Transverse colon (tissue), 4 donors: ENCODE measurements around the gene SCAF8. TPM values are rescaled to one million over a fixed set of nuclear protein-coding genes. Genes with fewer than 3 reads are reported as not detected.

Experiments
- DNase-seq: peaks from one replicate; pipeline ENCODE4 v3.0.0-alpha.2; 2019
- H3K27ac ChIP-seq, 4 donors: fragments of 200-600 bp; sonication (generic); 2 replicates each; pipeline ENCODE4 v1.5.1; 2016 to 2018; ENCODE audit warnings: inconsistent platforms in 4 of 4
- H3K27me3 ChIP-seq: fragments of 200-600 bp; sonication (generic); 2 replicates; pipeline ENCODE4 v1.5.1; 2017; ENCODE audit warnings: inconsistent platforms
- H3K36me3 ChIP-seq, 4 donors: fragments of 200-600 bp; sonication (generic); 2 replicates each; pipeline ENCODE4 v1.5.1; 2017 to 2019; ENCODE audit warnings: inconsistent platforms in 4 of 4
- H3K4me1 ChIP-seq, 4 donors: fragments of 200-600 bp; sonication (generic); 2 replicates each; pipeline ENCODE4 v1.5.1; 2017 to 2020; ENCODE audit warnings: inconsistent platforms in 4 of 4
- H3K4me3 ChIP-seq, 4 donors: fragments of 200-600 bp; sonication (generic); 1 replicate in 1 of 4; 2 replicates in 3 of 4; pipeline versions ENCODE4 v1.5.1 to v1.6.1; 2017 to 2019; ENCODE audit warnings: inconsistent platforms in 4 of 4
- H3K9me3 ChIP-seq, 2 donors: fragments of 200-600 bp; sonication (generic); 2 replicates each; pipeline ENCODE4 v1.5.1; 2017 to 2019; ENCODE audit warnings: inconsistent platforms in 2 of 2
- CTCF ChIP-seq, 5 experiments: fragments of 200-600 bp in 3 of 5; fragments of 450-650 bp in 2 of 5; sonication (generic) in 3 of 5; IDR thresholded peaks; 1 replicate in 2 of 5; 2 replicates in 3 of 5; pipeline ENCODE4 v1.5.1; 2016 to 2017; ENCODE audit warnings: antibody characterized with exemption in 5 of 5, inconsistent platforms in 3 of 5, mild to moderate bottlenecking in 2 of 5, moderate library complexity in 1 of 5
- EP300 ChIP-seq: sonication (generic); formaldehyde crosslinking; IDR thresholded peaks from one replicate; pipeline ENCODE4 v1.6.1; 2017; ENCODE audit warnings: antibody characterized with exemption, low read depth
- POLR2A ChIP-seq: fragments of 450-650 bp; IDR thresholded peaks from one replicate; pipeline ENCODE4 v1.6.1; 2016; ENCODE audit warnings: antibody characterized with exemption, mild to moderate bottlenecking, moderate library complexity
- POLR2AphosphoS5 ChIP-seq, 3 donors: sonication (generic); formaldehyde crosslinking; IDR thresholded peaks; one replicate each; pipeline ENCODE4 v1.6.1; 2016; ENCODE audit warnings: antibody characterized with exemption in 3 of 3
- WGBS, 2 donors: methylation state at CpG; one replicate each; pipeline ENCODE4 v1.1.5; 2018; ENCODE audit warnings: low coverage in 1 of 2; 5-methylcytosine and 5-hydroxymethylcytosine counted together
- in situ Hi-C, 4 donors: fragments of 200-750 bp; cut with MboI; loops; one replicate each; pipeline versions ENCODE4 v1.15.0 to v1.15.1; 2017; ENCODE audit warnings: low sequenced_read_pairs in 3 of 4, low pct_ligation_motif_present in 1 of 4, low pct_unique_long_range_greater_than_20kb in 1 of 4
- intact Hi-C: fragments of 100-400 bp; cut with DNase I; formaldehyde crosslinking; loops from one replicate; pipeline ENCODE4 v1.15.1; 2023; ENCODE audit warnings: low total_unique reads
- total RNA-seq, 4 donors: library from RNA; depleted of rRNA; stranded (reverse); fragments of >200 nt; gene quantifications; one replicate each; pipeline ENCODE4 v1.1.0, GENCODE V29; 2016

SCAF8 gene
- total RNA-seq, 4 donors from 2014 or later, result 32.2 to 38.6 (median 33.4) TPM

GRCh38 chr6:154822947-154823558, 89.8 kb downstream of the SCAF8 start:
- H3K9me3 ChIP-seq, result no peaks in the 10 kb centered on the region
- H3K27me3 ChIP-seq, result no peaks in the 10 kb centered on the region
- intact Hi-C loops, result no loop called here
- H3K4me3 ChIP-seq, result no peak overlapping the region
- peaks cover 0 to 75% (median 29%) of the 10 kb centered on the region in 4 donors for H3K36me3 ChIP-seq
- H3K27ac ChIP-seq, result no peak overlapping the region
- TF ChIP-seq POLR2A, result no peak
- TF ChIP-seq CTCF (IDR thresholded peaks at IDR 0.05), result no peak
- no peak for TF ChIP-seq EP300
- TF ChIP-seq POLR2AphosphoS5 (IDR thresholded peaks at IDR 0.05), result no peak
- DNase-seq, result no peak
- 88 to 94% methylated on average over 2 of the region's 2 CpGs for WGBS, 2 donors
- no peaks in the 10 kb centered on the region for H3K4me1 ChIP-seq
- in situ Hi-C loops, result no loop called here

- intact Hi-C loops, result no loop called here
- no peak for DNase-seq
- no peaks in the 10 kb centered on the region for H3K4me1 ChIP-seq
- peaks cover 0 to 67% (median 25%) of the 10 kb centered on the region in 4 donors for H3K36me3 ChIP-seq
- H3K27me3 ChIP-seq, result no peaks in the 10 kb centered on the region
- no peak overlapping the region for H3K4me3 ChIP-seq
- no peaks in the 10 kb centered on the region for H3K9me3 ChIP-seq
- TF ChIP-seq CTCF (IDR thresholded peaks at IDR 0.05) (no peak), POLR2A (no peak)
- 17 to 53% methylated on average over 4 of the region's 4 CpGs for WGBS, 2 donors
- in situ Hi-C loops, result no loop called here
- no peak overlapping the region for H3K27ac ChIP-seq
Measured at GRCh38 chr6:154824076-154824475, 90.9 kb downstream of the SCAF8 start.

GRCh38 chr6:154829970-154830369, 96.8 kb downstream of the SCAF8 start:
- Histone ChIP-seq H3K4me1 (peaks cover 0 to 10% (median 8%) of the 10 kb centered on the region in 4 donors), H3K4me3 (no peak overlapping the region), H3K9me3 (no peaks in the 10 kb centered on the region), H3K36me3 (peaks cover 0 to 61% (median 25%) of the 10 kb centered on the region in 4 donors), H3K27ac (no peak overlapping the region), H3K27me3 (no peaks in the 10 kb centered on the region)
- WGBS, 2 donors, result 94 to 100% methylated on average over 1 of the region's 1 CpG
- intact Hi-C loops (no loop called here), in situ Hi-C loops (no loop called here)
- no peak for DNase-seq
- no peak for TF ChIP-seq POLR2AphosphoS5 (IDR thresholded peaks at IDR 0.05)
- TF ChIP-seq POLR2A, result no peak
- no peak for TF ChIP-seq EP300
- TF ChIP-seq CTCF (IDR thresholded peaks at IDR 0.05), result no peak

GRCh38 chr6:154830771-154831170, 97.6 kb downstream of the SCAF8 start:
- WGBS, 2 donors, result 86 to 91% methylated on average over 4 of the region's 4 CpGs
- TF ChIP-seq POLR2A (no peak), POLR2AphosphoS5 (IDR thresholded peaks at IDR 0.05) (no peak), EP300 (no peak), CTCF (IDR thresholded peaks at IDR 0.05) (no peak)

More at GRCh38 chr6:154830771-154831170, 97.6 kb downstream of the SCAF8 start:
- Histone ChIP-seq H3K27ac (no peak overlapping the region), H3K4me3 (no peak overlapping the region), H3K4me1 (peaks cover 0 to 13% (median 8%) of the 10 kb centered on the region in 4 donors), H3K27me3 (no peaks in the 10 kb centered on the region), H3K9me3 (no peaks in the 10 kb centered on the region), H3K36me3 (peaks cover 0 to 60% (median 22%) of the 10 kb centered on the region in 4 donors)
- DNase-seq, result no peak
- in situ Hi-C loops (no loop called here), intact Hi-C loops (no loop called here)
